Activated naive CD4-positive, alpha-beta T cell treated with Interleukin-2 at 50 U/mL for 16 hours (primary cell): ENCODE data around the gene DLGAP4.
A peak's percentile ranks its signal among the peaks of the same experiment; 100 is the strongest.

Experiments used
- DNase-seq: peaks from one replicate; pipeline ENCODE4 v3.0.0-alpha.2; 2020

The DLGAP4 gene

GRCh38 chr20:36385503-36385902 lies 79.4 kb downstream of the DLGAP4 start:
- DNase-seq: no peak

GRCh38 chr20:36386236-36386635 lies 80.1 kb downstream of the DLGAP4 start:
- DNase-seq: no peak

- no peak for DNase-seq
Observed at GRCh38 chr20:36390269-36390668, 84.1 kb downstream of the DLGAP4 start.

GRCh38 chr20:36390719-36391415 lies 84.7 kb downstream of the DLGAP4 start:
- DNase-seq: no peak

- DNase-seq: no peak
Observed at GRCh38 chr20:36391456-36391855, 85.3 kb downstream of the DLGAP4 start.

- DNase-seq: no peak
Observed at GRCh38 chr20:36391955-36392354, 85.8 kb downstream of the DLGAP4 start.

- no peak for DNase-seq
Observed at GRCh38 chr20:36392989-36393388, 86.8 kb downstream of the DLGAP4 start.

GRCh38 chr20:36394340-36394965 lies 88.3 kb downstream of the DLGAP4 start:
- no peak for DNase-seq

- no peak for DNase-seq
Observed at GRCh38 chr20:36396340-36396739, 90.2 kb downstream of the DLGAP4 start.

- DNase-seq: no peak
Observed at GRCh38 chr20:36396847-36397630, 90.9 kb downstream of the DLGAP4 start.

GRCh38 chr20:36398515-36398914 lies 92.4 kb downstream of the DLGAP4 start:
- no peak for DNase-seq

GRCh38 chr20:36399147-36399968 lies 93.2 kb downstream of the DLGAP4 start:
- DNase-seq: peak; percentile 26

- no peak for DNase-seq
Observed at GRCh38 chr20:36399969-36400545, 93.9 kb downstream of the DLGAP4 start.

GRCh38 chr20:36400909-36401735 lies 95.0 kb downstream of the DLGAP4 start:
- no peak for DNase-seq

GRCh38 chr20:36402708-36403107 lies 96.6 kb downstream of the DLGAP4 start:
- DNase-seq: no peak

GRCh38 chr20:36404435-36404978 lies 98.4 kb downstream of the DLGAP4 start:
- no peak for DNase-seq

GRCh38 chr20:36405255-36405654 lies 99.1 kb downstream of the DLGAP4 start:
- no peak for DNase-seq

- DNase-seq: no peak
Observed at GRCh38 chr20:36407199-36407733, 101.1 kb downstream of the DLGAP4 start.

- no peak for DNase-seq
Observed at GRCh38 chr20:36408219-36408618, 102.1 kb downstream of the DLGAP4 start.

GRCh38 chr20:36411861-36412454 lies 105.8 kb downstream of the DLGAP4 start:
- no peak for DNase-seq
